HUDEP-2 (cell line): ENCODE measurements around the gene NIPA2.
"Not testable (repeated sequence)": the region's sequence is repeated elsewhere in the genome, so short reads cannot be mapped to it uniquely, and the experiment has no call there.

Source experiments
- DNase-seq, 76 experiments: peaks; one replicate each; lab custom pipeline; 2025; ENCODE audit not compliant: unreplicated experiment in 76 of 76; lab: John Stamatoyannopoulos, UW

The NIPA2 gene

DNA sequence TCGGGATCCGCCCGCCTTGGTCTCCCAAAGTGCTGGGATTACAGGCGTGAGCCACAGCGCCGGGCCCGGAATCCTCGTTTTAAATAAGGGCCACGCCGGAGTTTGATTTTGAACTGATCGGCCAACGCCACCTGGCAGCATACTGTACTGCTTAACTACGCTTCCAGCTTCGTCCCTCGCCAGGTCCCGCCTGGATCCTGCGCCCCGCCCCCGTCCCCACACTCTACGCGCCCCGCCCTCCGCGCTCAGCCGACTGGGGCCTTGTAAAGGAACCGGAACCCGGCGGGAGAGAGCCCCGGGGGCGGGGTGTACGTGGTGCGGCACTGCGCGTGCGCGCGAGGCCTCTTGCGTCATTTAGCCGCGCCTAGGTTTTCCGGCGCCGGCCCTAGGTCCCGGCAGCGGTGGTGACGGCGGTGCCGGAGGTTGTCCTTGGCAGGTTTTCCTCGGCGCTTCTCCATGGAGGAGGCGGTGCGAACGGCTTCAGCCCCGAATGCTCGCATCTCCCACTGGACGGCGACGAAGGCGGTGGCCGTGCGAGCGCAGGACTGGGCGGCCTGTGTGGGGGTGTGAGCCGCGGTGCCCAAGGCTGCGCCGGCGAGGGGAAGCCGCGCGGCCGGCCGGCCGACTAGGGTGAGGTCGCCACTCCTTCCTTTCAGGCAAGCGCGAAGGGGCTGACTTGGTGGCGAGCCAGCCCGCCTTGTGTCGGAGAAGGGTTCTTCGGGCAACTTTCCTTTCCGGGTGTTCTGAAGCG lies at the start of gene NIPA2:
NIPA2 (plus strand) TSS at position 375 of the 751 bp plus-strand sequence. CDS start 13,066 bp downstream, outside the sequence.
- DNase-seq, result peak; percentile 55 to 99 (median 96)

DNA sequence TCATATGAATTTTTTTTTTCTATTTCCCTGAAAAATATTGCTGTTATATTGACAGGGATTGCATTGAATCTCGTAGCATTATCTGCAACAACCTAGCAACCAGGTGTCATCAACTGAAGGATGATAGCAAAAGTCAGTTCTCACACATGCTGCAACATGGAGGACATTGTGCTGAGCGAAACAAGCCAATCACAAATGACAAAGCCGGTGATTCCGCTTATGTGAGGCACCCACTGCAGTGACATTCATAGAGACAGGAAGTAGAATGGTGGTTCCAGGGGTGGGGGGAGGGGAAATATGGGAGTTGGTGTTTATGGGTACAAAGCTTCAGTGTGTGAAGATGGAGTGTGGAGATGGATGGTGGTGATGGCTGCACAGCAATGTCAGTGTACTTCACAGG lies 44.4 kb upstream of the NIPA2 start:
- no peak for DNase-seq

DNA sequence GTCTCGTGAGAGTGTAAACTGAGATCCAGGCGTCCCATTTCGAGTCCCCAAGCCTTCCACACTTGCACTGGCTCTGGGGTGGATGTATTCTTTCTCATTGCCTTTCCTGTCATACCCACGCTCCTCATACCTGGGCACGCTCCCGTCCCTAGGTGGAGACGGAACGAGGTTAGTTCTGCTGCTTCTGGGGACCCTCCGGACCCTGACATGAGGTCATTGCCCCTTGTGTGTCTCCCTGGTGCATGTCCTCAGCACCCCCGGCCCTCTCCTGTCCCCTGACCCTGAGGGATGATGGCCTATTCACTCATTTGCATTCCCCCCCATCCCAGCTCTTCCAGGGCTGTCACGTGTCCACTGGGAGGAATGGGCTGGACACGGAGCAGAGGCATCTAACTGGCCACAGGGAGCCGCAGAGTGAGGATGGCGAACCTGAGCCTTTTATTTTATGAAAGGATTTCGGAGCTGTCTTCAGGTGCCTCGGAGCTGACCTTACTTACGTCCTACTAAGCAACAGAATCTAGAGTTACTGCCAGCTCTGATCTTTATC lies 43.8 kb upstream of the NIPA2 start:
- DNase-seq, result no peak

GRCh38 chr15:22795206-22796063 lies 43.0 kb upstream of the NIPA2 start:
- no peak for DNase-seq

- no peak for DNase-seq
Observed at GRCh38 chr15:22796079-22796478, 42.4 kb upstream of the NIPA2 start.

DNA sequence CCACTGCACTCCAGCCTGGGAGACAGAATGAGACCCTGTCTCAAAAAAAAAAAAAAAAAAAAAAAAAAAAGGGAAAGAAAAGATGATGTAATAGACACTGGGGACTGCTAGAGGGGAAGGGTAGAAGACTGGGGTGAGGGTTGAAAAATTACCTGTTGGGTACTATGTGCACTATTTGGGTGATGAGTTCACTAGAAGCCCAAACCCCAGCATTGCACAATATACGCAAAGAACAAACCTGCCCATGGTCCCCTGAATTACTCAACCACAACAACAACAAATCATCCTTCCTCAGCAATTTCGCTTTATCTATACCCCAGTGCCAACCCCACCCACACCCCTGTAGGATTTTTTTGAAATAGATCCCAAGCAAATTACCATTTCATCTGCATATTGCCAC lies 38.6 kb upstream of the NIPA2 start:
- no peak for DNase-seq

GRCh38 chr15:22803006-22803405 lies 35.5 kb upstream of the NIPA2 start:
- DNase-seq, result not testable (repeated sequence)

DNA sequence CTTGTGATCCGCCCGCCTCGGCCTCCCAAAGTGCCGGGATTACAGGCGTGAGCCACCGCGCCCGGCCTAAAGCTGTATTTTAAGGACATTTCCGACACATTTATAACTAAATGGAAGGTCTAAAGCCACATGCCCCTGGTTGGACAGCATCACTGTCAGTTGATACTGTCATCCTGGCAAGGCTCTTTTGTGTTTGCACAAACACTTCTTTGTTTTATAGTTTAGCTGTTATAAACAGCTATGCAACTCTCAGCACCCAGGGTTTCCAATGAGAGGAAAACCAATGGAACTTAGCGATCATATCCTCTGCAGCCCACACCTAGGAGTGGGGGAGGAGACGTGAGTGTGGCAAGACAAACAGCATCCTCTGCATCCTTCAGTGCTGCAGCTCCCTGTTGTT lies 32.3 kb upstream of the NIPA2 start:
- DNase-seq, result no peak

DNA sequence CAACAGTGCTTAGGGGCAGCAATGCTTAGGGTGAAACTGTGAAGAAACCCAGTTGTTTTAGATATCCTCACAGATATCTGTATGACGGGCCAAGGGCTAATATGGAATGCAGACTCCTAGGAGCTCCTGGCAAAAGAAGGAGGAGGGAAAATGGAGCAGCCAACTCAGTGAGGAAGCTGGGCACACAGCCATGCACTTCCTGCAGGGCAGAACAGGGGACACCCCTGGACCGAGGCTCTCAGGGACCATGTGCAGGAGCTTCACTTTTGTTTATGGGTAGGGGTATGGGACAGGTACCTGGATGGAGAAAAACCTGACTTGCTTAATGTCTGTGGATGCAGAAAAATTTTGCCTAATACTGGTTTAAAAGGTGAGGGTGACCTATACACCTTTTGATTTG lies 31.8 kb upstream of the NIPA2 start:
- DNase-seq, result no peak

DNA sequence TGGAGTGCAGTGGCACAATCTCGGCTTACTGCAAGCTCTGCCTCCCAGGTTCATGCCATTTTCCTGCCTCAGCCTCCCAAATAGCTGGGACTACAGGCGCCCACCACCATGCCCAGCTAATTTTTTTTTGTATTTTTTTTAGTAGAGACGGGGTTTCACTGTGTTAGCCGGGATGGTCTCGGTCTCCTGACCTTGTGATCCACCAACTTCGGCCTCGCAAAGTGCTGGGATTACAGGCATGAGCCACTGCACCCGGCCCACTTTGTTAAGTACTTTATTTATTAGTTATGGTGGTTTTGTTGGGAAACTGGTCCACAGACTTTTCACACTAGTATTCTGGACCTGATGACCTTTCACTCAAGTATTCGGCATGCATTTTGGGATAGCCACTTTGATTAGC lies 30.6 kb upstream of the NIPA2 start:
- DNase-seq, result not testable (repeated sequence)

DNA sequence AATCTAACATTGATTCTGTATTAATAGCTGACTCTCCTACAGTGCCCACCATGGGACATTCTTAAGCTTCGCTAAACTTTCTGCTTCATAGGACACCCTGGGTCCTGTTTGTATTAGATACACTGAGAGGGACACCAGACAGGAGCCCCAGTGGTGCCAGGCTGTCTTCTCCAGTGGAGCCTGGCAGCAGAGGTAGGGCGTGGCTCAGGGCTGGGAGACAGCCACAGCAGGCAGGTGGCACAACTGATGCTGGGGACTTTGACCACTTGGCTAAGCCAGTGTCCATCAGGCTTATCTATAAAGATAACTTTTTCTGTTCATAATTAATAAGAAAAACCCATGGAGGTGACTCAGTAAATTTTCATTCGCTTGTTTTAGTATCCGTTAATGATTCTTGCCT lies 30.2 kb upstream of the NIPA2 start:
- DNase-seq, result no peak

GRCh38 chr15:22808761-22809280 lies 29.6 kb upstream of the NIPA2 start:
- DNase-seq, result no peak

GRCh38 chr15:22810033-22810852 lies 28.2 kb upstream of the NIPA2 start:
- DNase-seq, result no peak

GRCh38 chr15:22810853-22811338 lies 27.6 kb upstream of the NIPA2 start:
- no peak for DNase-seq

GRCh38 chr15:22811640-22812039 lies 26.8 kb upstream of the NIPA2 start:
- DNase-seq, result peak in 20 of 76 experiments; percentile 1 to 34 (median 12)

- no peak for DNase-seq
Observed at GRCh38 chr15:22813844-22814243, 24.6 kb upstream of the NIPA2 start.

- no peak for DNase-seq
Observed at GRCh38 chr15:22815766-22816165, 22.7 kb upstream of the NIPA2 start.

DNA sequence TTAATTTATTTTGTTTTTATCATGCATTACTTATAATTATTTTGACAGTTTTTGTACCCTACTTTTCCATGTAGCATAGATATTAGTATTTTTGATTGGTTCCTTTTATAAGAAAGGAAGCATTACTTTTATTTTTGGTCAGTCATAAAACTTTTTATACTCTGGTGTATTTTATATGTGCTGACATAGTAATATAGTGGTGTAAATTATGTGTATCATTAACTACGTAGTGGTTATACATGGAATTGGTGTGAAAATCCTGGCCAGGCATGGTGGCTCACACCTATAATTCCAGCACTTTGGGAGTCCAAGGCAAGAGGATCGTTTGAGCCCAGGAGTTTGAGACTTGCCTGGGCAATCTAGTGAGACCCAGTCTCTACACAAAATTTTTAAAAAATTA lies 18.8 kb upstream of the NIPA2 start:
- DNase-seq, result no peak

DNA sequence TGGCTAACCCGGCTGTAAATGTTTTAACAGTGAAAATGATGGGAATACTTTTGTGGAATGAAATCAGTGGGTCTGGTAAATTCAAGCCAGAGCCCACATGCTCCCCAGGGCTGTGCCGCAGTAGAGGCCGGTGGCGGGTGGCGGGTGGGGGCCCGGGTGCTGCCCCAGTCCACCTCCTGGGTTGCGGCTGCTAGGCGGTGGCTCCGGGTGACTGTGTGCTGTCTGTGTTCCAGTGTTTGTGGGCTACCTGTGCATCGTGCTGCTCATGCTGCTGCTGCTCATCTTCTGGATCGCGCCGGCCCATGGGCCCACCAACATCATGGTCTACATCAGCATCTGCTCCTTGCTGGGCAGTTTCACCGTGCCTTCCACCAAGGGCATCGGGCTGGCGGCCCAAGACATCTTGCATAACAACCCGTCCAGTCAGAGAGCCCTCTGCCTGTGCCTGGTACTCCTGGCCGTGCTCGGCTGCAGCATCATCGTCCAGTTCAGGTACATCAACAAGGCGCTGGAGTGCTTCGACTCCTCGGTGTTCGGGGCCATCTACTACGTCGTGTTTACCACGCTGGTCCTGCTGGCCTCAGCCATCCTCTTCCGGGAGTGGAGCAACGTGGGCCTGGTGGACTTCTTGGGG lies 14.9 kb upstream of the NIPA2 start:
- no peak for DNase-seq

DNA sequence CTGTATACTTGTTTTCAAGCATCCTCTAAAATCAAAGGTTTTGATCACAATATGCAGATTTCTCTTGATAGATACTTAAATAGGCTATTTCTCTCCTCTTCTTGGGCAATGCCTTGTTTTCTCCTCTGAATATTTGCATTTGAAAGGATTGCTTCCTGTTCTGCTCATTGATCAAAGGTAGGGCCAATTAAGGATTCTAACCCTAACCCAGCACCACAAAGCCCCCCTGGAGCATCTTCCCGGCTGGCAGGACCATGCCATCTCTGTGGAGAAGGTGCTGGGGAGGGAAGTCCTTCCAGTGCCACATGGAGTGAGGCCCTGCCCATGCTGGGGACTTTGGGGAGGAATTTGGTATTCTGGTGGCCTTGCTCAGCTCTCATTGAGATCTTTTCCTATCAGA lies 11.3 kb upstream of the NIPA2 start:
- no peak for DNase-seq
